Neuronal stem cell (in vitro differentiated cells): ENCODE data around the gene USP9X.

Source experiments
- DNase-seq: peaks from one replicate; pipeline ENCODE4 v3.0.0-alpha.2; 2013; ENCODE audit warnings: low spot score
- H2AFZ ChIP-seq: one replicate; pipeline ENCODE4 v1.6.1; 2013; ENCODE audit warnings: mild to moderate bottlenecking, low read length, inconsistent platforms
- H2AK5ac ChIP-seq: 2 replicates; pipeline ENCODE4 v1.6.1; 2013; ENCODE audit warnings: low read depth, mild to moderate bottlenecking, inconsistent platforms, low read length, moderate library complexity, mixed read lengths
- H2BK120ac ChIP-seq: 2 replicates; pipeline ENCODE4 v1.6.1; 2013; ENCODE audit warnings: low read depth, mild to moderate bottlenecking, inconsistent platforms, low read length, moderate library complexity, mixed read lengths
- H2BK12ac ChIP-seq: one replicate; pipeline ENCODE4 v1.6.1; 2013; ENCODE audit warnings: low read length, inconsistent platforms
- H2BK15ac ChIP-seq: 2 replicates; pipeline ENCODE4 v1.6.1; 2013; ENCODE audit warnings: mild to moderate bottlenecking, low read length, inconsistent platforms, mixed read lengths
- H2BK5ac ChIP-seq: one replicate; pipeline ENCODE4 v1.6.1; 2013; ENCODE audit warnings: inconsistent platforms, mild to moderate bottlenecking, low read length, moderate library complexity
- H3K14ac ChIP-seq: one replicate; pipeline ENCODE4 v1.6.1; 2013; ENCODE audit warnings: low read length, inconsistent platforms
- H3K18ac ChIP-seq: 2 replicates; pipeline ENCODE4 v1.6.1; 2013; ENCODE audit warnings: low read length, inconsistent platforms
- H3K23ac ChIP-seq: 2 replicates; pipeline ENCODE4 v1.6.1; 2013; ENCODE audit warnings: low read depth, mild to moderate bottlenecking, mixed read lengths, low read length, inconsistent platforms; ENCODE audit not compliant: poor library complexity
- H3K27ac ChIP-seq: replicated peaks from 3 replicates; pipeline ENCODE4 v1.5.1; 2013; ENCODE audit warnings: low read length, inconsistent platforms
- H3K27me3 ChIP-seq, 3 experiments: 2 replicates each; pipeline ENCODE4 v1.6.1; 2013; ENCODE audit warnings: low read length in 3 of 3, mild to moderate bottlenecking in 2 of 3, inconsistent platforms in 1 of 3, low read depth in 1 of 3, mixed read lengths in 1 of 3, moderate library complexity in 1 of 3; ENCODE audit not compliant: control insufficient read depth in 3 of 3, insufficient read depth in 3 of 3
- H3K36me3 ChIP-seq, 2 donors: replicated peaks in 1 of 2; 2 replicates each; pipeline ENCODE4 v1.6.1; 2013; ENCODE audit warnings: low read length in 2 of 2; ENCODE audit not compliant: control insufficient read depth in 2 of 2, insufficient read depth in 2 of 2
- H3K4ac ChIP-seq: 2 replicates; pipeline ENCODE4 v1.6.1; 2013; ENCODE audit warnings: inconsistent platforms, mild to moderate bottlenecking, low read length, moderate library complexity
- H3K4me1 ChIP-seq, 2 donors: 1 replicate in 1 of 2; 2 replicates in 1 of 2; pipeline ENCODE4 v1.6.1; 2013; ENCODE audit warnings: low read length in 2 of 2, low read depth in 1 of 2; ENCODE audit not compliant: control insufficient read depth in 2 of 2, insufficient read depth in 1 of 2
- H3K4me2 ChIP-seq: one replicate; pipeline ENCODE4 v1.6.1; 2013; ENCODE audit warnings: mild to moderate bottlenecking, low read length, inconsistent platforms; ENCODE audit not compliant: insufficient read depth, poor library complexity, severe bottlenecking
- H3K4me3 ChIP-seq, 2 donors: 2 replicates each; pipeline ENCODE4 v1.5.1; 2013; ENCODE audit warnings: low read length in 2 of 2, mild to moderate bottlenecking in 2 of 2, inconsistent platforms in 1 of 2, moderate library complexity in 1 of 2
- H3K79me1 ChIP-seq: one replicate; pipeline ENCODE4 v1.6.1; 2013; ENCODE audit warnings: low read depth, mild to moderate bottlenecking, inconsistent platforms, low read length, moderate library complexity
- H3K9ac ChIP-seq: one replicate; pipeline ENCODE4 v1.6.1; 2013; ENCODE audit warnings: mild to moderate bottlenecking, low read depth, low read length, inconsistent platforms; ENCODE audit not compliant: poor library complexity
- H3K9me3 ChIP-seq, 2 donors: replicated peaks in 1 of 2; 2 replicates each; pipeline versions ENCODE3 to v1.6.1; 2013; ENCODE audit warnings: low read length in 2 of 2, mild to moderate bottlenecking in 2 of 2, inconsistent platforms in 1 of 2, low read depth in 1 of 2, mixed read lengths in 1 of 2, moderate library complexity in 1 of 2; ENCODE audit not compliant: control insufficient read depth in 2 of 2, insufficient read depth in 1 of 2
- H4K8ac ChIP-seq: one replicate; pipeline ENCODE4 v1.6.1; 2013; ENCODE audit warnings: low read depth, mild to moderate bottlenecking, inconsistent platforms, low read length, moderate library complexity
- H4K91ac ChIP-seq: one replicate; pipeline ENCODE4 v1.6.1; 2013; ENCODE audit warnings: low read length, low read depth, mild to moderate bottlenecking, inconsistent platforms; ENCODE audit not compliant: poor library complexity
- WGBS, 2 donors: extraction: QIAGEN DNeasy Blood & Tissue Kit; methylation state at CpG; one replicate each; pipeline ENCODE4 v1.1.7; 2013; ENCODE audit warnings: missing lambda C conversion rate in 2 of 2, mixed read lengths in 1 of 2; ENCODE audit not compliant: insufficient read length in 2 of 2, insufficient replicate concordance in 1 of 2; ENCODE audit errors: extremely low coverage in 2 of 2; 5-methylcytosine and 5-hydroxymethylcytosine counted together

Gene USP9X

DNA sequence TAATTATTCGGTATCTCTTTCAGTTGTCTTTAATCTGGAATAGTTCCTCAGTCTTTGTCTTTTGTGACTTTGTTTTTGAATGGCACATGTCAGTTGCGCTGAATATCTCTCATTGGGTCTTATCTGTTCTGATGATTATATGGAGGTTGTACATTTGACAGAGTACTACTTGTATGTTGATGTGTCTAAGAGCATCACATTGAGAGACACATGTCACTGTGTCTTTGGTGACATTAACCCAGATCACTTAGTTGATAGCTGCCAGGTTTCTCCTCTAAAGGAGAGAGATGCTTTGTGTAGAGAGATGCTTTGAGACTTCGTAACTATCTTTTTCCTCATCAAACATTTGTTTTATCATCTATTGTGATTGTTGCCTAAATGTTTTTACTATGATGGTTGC, 92.1 kb downstream of the USP9X start:
- peaks cover 0 to 78% of the 10 kb centered on the region in 2 donors for H3K36me3 ChIP-seq
- no peak overlapping the region for H2BK120ac ChIP-seq
- H3K27ac ChIP-seq: no peak overlapping the region
- no peak overlapping the region for H4K8ac ChIP-seq
- H2AFZ ChIP-seq: no peak overlapping the region
- H3K9me3 ChIP-seq: no peaks in the 10 kb centered on the region
- H2BK5ac ChIP-seq: no peak overlapping the region
- H3K27me3 ChIP-seq: no peaks in the 10 kb centered on the region
- no peak overlapping the region for H3K4ac ChIP-seq
- H2AK5ac ChIP-seq: no peak overlapping the region
- H3K79me1 ChIP-seq: no peaks in the 10 kb centered on the region
- H3K4me1 ChIP-seq: no peaks in the 10 kb centered on the region
- H3K4me2 ChIP-seq: no peak overlapping the region
- no peak overlapping the region for H3K4me3 ChIP-seq
- H3K18ac ChIP-seq: no peak overlapping the region
- H4K91ac ChIP-seq: no peak overlapping the region
- no peak overlapping the region for H3K14ac ChIP-seq
- H2BK12ac ChIP-seq: no peak overlapping the region
- DNase-seq: no peak
- no CpG with 5 or more reads among the region's 3 CpGs for WGBS, 2 donors
- no peak overlapping the region for H2BK15ac ChIP-seq
- no peak overlapping the region for H3K23ac ChIP-seq
- no peak overlapping the region for H3K9ac ChIP-seq

- H4K91ac ChIP-seq: no peak overlapping the region
- no peak overlapping the region for H3K14ac ChIP-seq
- no peak overlapping the region for H2BK15ac ChIP-seq
- DNase-seq: no peak
- H3K4me1 ChIP-seq: no peaks in the 10 kb centered on the region
- no peak overlapping the region for H2AFZ ChIP-seq
- no peak overlapping the region for H3K27ac ChIP-seq
- no peak overlapping the region for H2BK12ac ChIP-seq
- H3K36me3 ChIP-seq: peaks cover 0 to 69% of the 10 kb centered on the region in 2 donors
- H2AK5ac ChIP-seq: no peak overlapping the region
- no peak overlapping the region for H4K8ac ChIP-seq
- no peak overlapping the region for H3K18ac ChIP-seq
- no peaks in the 10 kb centered on the region for H3K9me3 ChIP-seq
- H3K27me3 ChIP-seq: no peaks in the 10 kb centered on the region
- H3K4me3 ChIP-seq: no peak overlapping the region
- H3K4me2 ChIP-seq: no peak overlapping the region
- H3K23ac ChIP-seq: no peak overlapping the region
- no peaks in the 10 kb centered on the region for H3K79me1 ChIP-seq
- WGBS, 2 donors: no CpG with 5 or more reads among the region's 7 CpGs
- H2BK120ac ChIP-seq: no peak overlapping the region
- no peak overlapping the region for H3K9ac ChIP-seq
- no peak overlapping the region for H2BK5ac ChIP-seq
- no peak overlapping the region for H3K4ac ChIP-seq
Measured at GRCh38 chrX:41178201-41178600, 93.0 kb downstream of the USP9X start.

GRCh38 chrX:41180194-41180908, 95.1 kb downstream of the USP9X start:
- WGBS, 2 donors: no CpG with 5 or more reads among the region's 5 CpGs
- no peak overlapping the region for H2BK5ac ChIP-seq

GRCh38 chrX:41184312-41184711, 99.1 kb downstream of the USP9X start:
- H2AK5ac ChIP-seq: no peak overlapping the region
- H3K4me1 ChIP-seq: no peaks in the 10 kb centered on the region
- H2AFZ ChIP-seq: no peak overlapping the region
- no peak overlapping the region for H2BK120ac ChIP-seq
- H3K27ac ChIP-seq: no peak overlapping the region
- DNase-seq: no peak
- no peak overlapping the region for H3K18ac ChIP-seq
- H2BK15ac ChIP-seq: no peak overlapping the region
- no peak overlapping the region for H3K4me2 ChIP-seq
- no peak overlapping the region for H3K9ac ChIP-seq
- no peaks in the 10 kb centered on the region for H3K27me3 ChIP-seq
- no peak overlapping the region for H4K91ac ChIP-seq
- no peaks in the 10 kb centered on the region for H3K9me3 ChIP-seq
- no peaks in the 10 kb centered on the region for H3K79me1 ChIP-seq
- no peak overlapping the region for H3K4ac ChIP-seq
- no peak overlapping the region for H3K4me3 ChIP-seq
- no peak overlapping the region for H3K14ac ChIP-seq
- no peak overlapping the region for H4K8ac ChIP-seq
- peaks cover 3 to 80% of the 10 kb centered on the region in 2 donors for H3K36me3 ChIP-seq
- no peak overlapping the region for H2BK12ac ChIP-seq
- H3K23ac ChIP-seq: no peak overlapping the region
- no peak overlapping the region for H2BK5ac ChIP-seq
- no CpG with 5 or more reads among the region's 3 CpGs for WGBS, 2 donors

More at GRCh38 chrX:41180194-41180908, 95.1 kb downstream of the USP9X start:
- H4K8ac ChIP-seq: no peak overlapping the region
- no peak overlapping the region for H2AFZ ChIP-seq
- H3K14ac ChIP-seq: no peak overlapping the region
- H2BK15ac ChIP-seq: no peak overlapping the region
- H2AK5ac ChIP-seq: no peak overlapping the region
- H3K4me3 ChIP-seq: no peak overlapping the region
- H3K79me1 ChIP-seq: no peaks in the 10 kb centered on the region
- no peak overlapping the region for H3K18ac ChIP-seq
- H3K36me3 ChIP-seq: peaks cover 3 to 72% of the 10 kb centered on the region in 2 donors
- no peak overlapping the region for H2BK12ac ChIP-seq
- no peak overlapping the region for H3K4ac ChIP-seq
- H3K4me1 ChIP-seq: no peaks in the 10 kb centered on the region
- H3K23ac ChIP-seq: no peak overlapping the region
- H3K27ac ChIP-seq: no peak overlapping the region
- H2BK120ac ChIP-seq: no peak overlapping the region
- H3K9me3 ChIP-seq: no peaks in the 10 kb centered on the region
- H3K27me3 ChIP-seq: no peaks in the 10 kb centered on the region
- no peak overlapping the region for H3K4me2 ChIP-seq
- no peak overlapping the region for H3K9ac ChIP-seq
- H4K91ac ChIP-seq: no peak overlapping the region
- DNase-seq: no peak
